ENCODE results near the gene PPAN. TPM values are rescaled to one million over a fixed set of nuclear protein-coding genes. Genes with fewer than 3 reads are reported as not detected.

Gene PPAN
- total and polyA plus RNA-seq, 4 donors, result 13.1 to 30.9 (median 24.5) TPM

GRCh38 chr19:10110076-10110971 is 4.2 kb downstream of the PPAN start:
- no peak overlapping the region for H3K4me3 ChIP-seq (ENCODE audit: low read length in 2 of 2)
- ATAC-seq (ENCODE audit: low FRiP score) (no peak), DNase-seq (peak in 1 of 2 donors; percentile 75)
- no peak overlapping the region for H3K27ac ChIP-seq (ENCODE audit: low read depth in 1 of 2, low read length in 2 of 2)
- H3K36me3 ChIP-seq (ENCODE audit: control insufficient read depth in 1 of 2, insufficient read depth in 2 of 2, low read length in 1 of 2), result peaks cover 0 to 8% of the 10 kb centered on the region in 2 donors
- no peaks in the 10 kb centered on the region for H3K27me3 ChIP-seq (ENCODE audit: control insufficient read depth in 1 of 2, insufficient read depth in 2 of 2, low read length in 1 of 2)
- WGBS, 2 donors, result 91 to 92% methylated on average over 41 to 44 of the region's 44 CpGs
- H3K9me3 ChIP-seq (ENCODE audit: control insufficient read depth, low read length), result no peaks in the 10 kb centered on the region
- intact Hi-C loops (cut with DNase I), result loop anchor here in 1 of 2 donors (10.0 kb wide), 1 partner anchor 176 kb away; the partner anchor contains the start of gene OLFM2
- no peaks in the 10 kb centered on the region for H3K4me1 ChIP-seq (ENCODE audit: control insufficient read depth in 1 of 2, insufficient read depth in 2 of 2, low read length in 2 of 2)

DNA sequence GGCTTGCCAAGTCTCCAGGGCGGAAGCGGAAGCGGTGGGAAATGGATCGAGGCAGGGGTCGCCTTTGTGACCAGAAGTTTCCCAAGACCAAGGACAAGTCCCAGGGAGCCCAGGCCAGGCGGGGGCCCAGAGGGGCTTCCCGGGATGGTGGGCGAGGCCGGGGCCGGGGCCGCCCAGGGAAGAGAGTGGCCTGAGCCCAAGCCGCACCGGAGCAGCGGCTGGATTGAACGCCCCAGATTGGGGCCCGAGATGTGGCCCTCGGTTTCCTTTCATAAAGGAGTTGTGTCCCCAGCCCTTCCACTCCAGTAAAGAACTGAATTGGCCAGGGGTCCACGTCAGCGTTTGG is 4.8 kb downstream of the PPAN start:
- Histone ChIP-seq H3K36me3 (ENCODE audit: control insufficient read depth in 1 of 2, insufficient read depth in 2 of 2, low read length in 1 of 2) (peaks cover 0 to 10% of the 10 kb centered on the region in 2 donors), H3K4me3 (ENCODE audit: low read length in 2 of 2) (no peak overlapping the region), H3K9me3 (ENCODE audit: control insufficient read depth, low read length) (no peaks in the 10 kb centered on the region), H3K4me1 (ENCODE audit: control insufficient read depth in 1 of 2, insufficient read depth in 2 of 2, low read length in 2 of 2) (no peaks in the 10 kb centered on the region), H3K27ac (ENCODE audit: low read depth in 1 of 2, low read length in 2 of 2) (no peak overlapping the region), H3K27me3 (ENCODE audit: control insufficient read depth in 1 of 2, insufficient read depth in 2 of 2, low read length in 1 of 2) (no peaks in the 10 kb centered on the region)
- WGBS, 2 donors, result 89 to 92% methylated on average over 18 to 19 of the region's 19 CpGs
- no peak for ATAC-seq (ENCODE audit: low FRiP score)
- DNase-seq, result no peak
- intact Hi-C loops (cut with DNase I), result loop anchor here in 1 of 2 donors (10.0 kb wide), 1 partner anchor 176 kb away; the partner anchor contains the start of gene OLFM2

DNA sequence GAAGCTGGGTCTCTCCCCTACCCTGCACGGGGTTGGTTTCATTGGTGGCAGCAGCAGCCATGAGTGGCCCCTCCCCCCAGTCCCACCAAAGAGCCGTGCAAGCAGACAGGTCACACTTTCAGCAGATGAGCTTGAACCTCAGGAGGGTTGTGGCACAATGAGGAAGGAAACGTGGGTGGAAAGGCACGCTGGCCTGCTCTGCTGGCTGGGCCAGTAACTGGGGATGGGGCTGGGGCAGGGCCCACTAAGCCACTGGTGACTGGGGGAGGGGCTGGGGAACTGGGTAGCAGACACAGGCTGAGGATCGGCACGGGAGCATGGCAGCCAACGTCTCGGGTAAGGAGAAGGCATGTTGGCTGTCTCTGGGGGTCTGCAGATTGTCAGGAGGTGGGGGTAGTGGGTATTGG is 5.2 kb downstream of the PPAN start, which contains the start of gene P2RY11:
TSS of gene P2RY11 (plus strand) at position 289 of the 407 bp plus-strand sequence. CDS start at position 318, 29 bp downstream.
- H3K9me3 ChIP-seq (ENCODE audit: control insufficient read depth, low read length), result no peaks in the 10 kb centered on the region
- DNase-seq, result peak in 1 of 2 donors; percentile 74
- H3K4me3 ChIP-seq (ENCODE audit: low read length in 2 of 2), result no peak within 1 kb of the TSS
- WGBS, 2 donors, result 64 to 68% methylated on average over 8 of the region's 8 CpGs
- H3K4me1 ChIP-seq (ENCODE audit: control insufficient read depth in 1 of 2, insufficient read depth in 2 of 2, low read length in 2 of 2), result no peaks in the 10 kb centered on the region
- no peaks in the 10 kb centered on the region for H3K27me3 ChIP-seq (ENCODE audit: control insufficient read depth in 1 of 2, insufficient read depth in 2 of 2, low read length in 1 of 2)
- no peak within 1 kb of the TSS for H3K27ac ChIP-seq (ENCODE audit: low read depth in 1 of 2, low read length in 2 of 2)
- H3K36me3 ChIP-seq (ENCODE audit: control insufficient read depth in 1 of 2, insufficient read depth in 2 of 2, low read length in 1 of 2), result peaks cover 0 to 10% of the 10 kb centered on the region in 2 donors
- intact Hi-C loops (cut with DNase I), result loop anchor here in 1 of 2 donors (10.0 kb wide), 1 partner anchor 177 kb away; the partner anchor contains the start of gene OLFM2
- ATAC-seq (ENCODE audit: low FRiP score), result no peak

DNA sequence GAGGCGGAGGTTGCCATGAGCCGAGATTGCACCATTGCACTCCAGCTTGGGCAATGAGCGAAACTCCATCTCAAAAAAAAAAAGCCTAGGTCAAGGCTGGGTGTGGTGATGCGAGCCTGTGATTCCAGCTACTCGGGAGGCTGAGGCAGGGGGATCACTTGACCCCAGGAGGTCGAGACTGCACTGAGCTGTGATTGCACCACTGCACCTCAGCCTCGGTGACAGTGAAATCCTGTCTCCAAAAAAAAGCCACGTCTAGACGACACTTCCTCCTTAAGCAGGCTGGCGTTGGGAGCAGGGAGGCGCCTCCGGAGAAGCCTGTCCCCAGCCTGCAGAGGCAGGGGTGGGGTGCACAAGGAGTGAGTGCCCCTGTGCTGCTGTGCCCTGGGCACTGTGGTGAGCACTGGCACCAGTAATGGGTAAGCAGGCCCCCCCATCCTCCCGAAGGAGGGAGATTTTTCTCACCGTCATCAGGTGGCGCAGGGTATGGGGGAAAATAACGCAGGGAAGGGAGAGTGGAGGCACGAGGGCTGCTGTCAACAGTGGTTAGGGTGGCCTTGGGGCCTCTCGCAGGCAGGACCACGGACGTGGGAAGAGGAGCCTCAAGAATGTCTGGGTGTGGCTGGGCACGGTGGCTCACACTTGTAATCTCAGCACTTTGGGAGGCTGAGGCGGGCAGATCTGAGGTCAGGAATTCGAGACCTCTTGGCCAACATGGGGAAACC is 6.0 kb downstream of the PPAN start:
- ATAC-seq (ENCODE audit: low FRiP score), result no peak
- H3K36me3 ChIP-seq (ENCODE audit: control insufficient read depth in 1 of 2, insufficient read depth in 2 of 2, low read length in 1 of 2), result peaks cover 0 to 10% of the 10 kb centered on the region in 2 donors
- H3K9me3 ChIP-seq (ENCODE audit: control insufficient read depth, low read length), result no peaks in the 10 kb centered on the region
- H3K4me3 ChIP-seq (ENCODE audit: low read length in 2 of 2), result no peak overlapping the region
- no peak for DNase-seq
- H3K27ac ChIP-seq (ENCODE audit: low read depth in 1 of 2, low read length in 2 of 2), result no peak overlapping the region
- no peaks in the 10 kb centered on the region for H3K27me3 ChIP-seq (ENCODE audit: control insufficient read depth in 1 of 2, insufficient read depth in 2 of 2, low read length in 1 of 2)
- H3K4me1 ChIP-seq (ENCODE audit: control insufficient read depth in 1 of 2, insufficient read depth in 2 of 2, low read length in 2 of 2), result no peaks in the 10 kb centered on the region
- WGBS, 2 donors, result 59 to 61% methylated on average over 22 to 23 of the region's 23 CpGs
- intact Hi-C loops (cut with DNase I), result loop anchor here in 1 of 2 donors (10.0 kb wide), 1 partner anchor 177 kb away; the partner anchor contains the start of gene OLFM2

DNA sequence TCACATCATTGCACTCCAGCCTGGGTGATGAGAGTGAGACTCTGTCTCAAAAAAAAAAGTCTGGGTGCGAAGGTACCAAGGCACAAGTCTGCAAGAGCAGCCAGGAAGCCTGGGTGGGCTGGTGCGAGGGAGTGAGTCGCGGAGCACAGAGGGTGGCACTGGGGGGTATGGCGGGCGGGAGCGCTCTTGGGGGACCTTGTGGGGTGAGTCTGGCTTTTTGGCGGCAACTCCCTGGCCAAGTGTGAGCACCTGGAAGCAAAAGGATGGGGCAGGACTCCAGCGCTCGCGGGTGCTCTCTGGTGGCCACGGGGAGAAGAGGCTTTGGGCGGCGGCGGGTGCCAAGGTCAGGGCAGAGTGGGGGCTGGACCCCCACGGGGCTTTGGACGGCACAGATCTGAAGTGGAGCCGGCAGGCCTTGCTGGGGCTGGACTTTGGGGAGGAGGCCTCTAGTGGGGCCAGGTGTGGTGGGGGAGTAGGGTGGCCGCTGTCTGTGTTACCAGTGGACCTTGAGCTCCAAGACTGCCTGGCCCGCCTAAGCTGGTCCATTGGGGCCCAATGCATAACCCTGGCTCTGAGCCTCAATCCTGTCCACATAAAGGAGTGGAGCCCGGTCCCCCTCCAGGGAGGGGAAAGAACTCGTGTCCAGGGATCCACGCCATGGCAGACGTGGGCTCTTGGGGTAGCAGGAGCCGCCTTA is 6.9 kb downstream of the PPAN start:
- no peaks in the 10 kb centered on the region for H3K9me3 ChIP-seq (ENCODE audit: control insufficient read depth, low read length)
- DNase-seq (peak; percentile 65 to 87), ATAC-seq (ENCODE audit: low FRiP score) (no peak)
- 20 to 23% methylated on average over 25 of the region's 25 CpGs for whole genome bisulfite sequencing, 2 donors
- no peaks in the 10 kb centered on the region for H3K27me3 ChIP-seq (ENCODE audit: control insufficient read depth in 1 of 2, insufficient read depth in 2 of 2, low read length in 1 of 2)
- H3K27ac ChIP-seq (ENCODE audit: low read depth in 1 of 2, low read length in 2 of 2), result no peak overlapping the region
- peaks cover 0 to 6% of the 10 kb centered on the region in 2 donors for H3K36me3 ChIP-seq (ENCODE audit: control insufficient read depth in 1 of 2, insufficient read depth in 2 of 2, low read length in 1 of 2)
- intact Hi-C loops (cut with DNase I), result loop anchor here in 1 of 2 donors (10.0 kb wide), 1 partner anchor 178 kb away; the partner anchor contains the start of gene OLFM2
- H3K4me3 ChIP-seq (ENCODE audit: low read length in 2 of 2), result no peak overlapping the region
- no peaks in the 10 kb centered on the region for H3K4me1 ChIP-seq (ENCODE audit: control insufficient read depth in 1 of 2, insufficient read depth in 2 of 2, low read length in 2 of 2)

- H3K27me3 ChIP-seq (ENCODE audit: control insufficient read depth in 1 of 2, insufficient read depth in 2 of 2, low read length in 1 of 2), result no peaks in the 10 kb centered on the region
- no peak overlapping the region for H3K4me3 ChIP-seq (ENCODE audit: low read length in 2 of 2)
- 63 to 64% methylated on average over 19 of the region's 19 CpGs for WGBS, 2 donors
- intact Hi-C loops (cut with DNase I), result loop anchor here in 1 of 2 donors (10.0 kb wide), 1 partner anchor 179 kb away; the partner anchor contains the start of gene OLFM2
- no peaks in the 10 kb centered on the region for H3K9me3 ChIP-seq (ENCODE audit: control insufficient read depth, low read length)
- peaks cover 0 to 6% of the 10 kb centered on the region in 2 donors for H3K36me3 ChIP-seq (ENCODE audit: control insufficient read depth in 1 of 2, insufficient read depth in 2 of 2, low read length in 1 of 2)
- DNase-seq, result peak in 1 of 2 donors; percentile 73
- no peak for ATAC-seq (ENCODE audit: low FRiP score)
- no peaks in the 10 kb centered on the region for H3K4me1 ChIP-seq (ENCODE audit: control insufficient read depth in 1 of 2, insufficient read depth in 2 of 2, low read length in 2 of 2)
- H3K27ac ChIP-seq (ENCODE audit: low read depth in 1 of 2, low read length in 2 of 2), result no peak overlapping the region
Observed at GRCh38 chr19:10113592-10113963, 7.4 kb downstream of the PPAN start.

- Histone ChIP-seq H3K4me1 (ENCODE audit: control insufficient read depth in 1 of 2, insufficient read depth in 2 of 2, low read length in 2 of 2) (no peaks in the 10 kb centered on the region), H3K4me3 (ENCODE audit: low read length in 2 of 2) (no peak overlapping the region), H3K36me3 (ENCODE audit: control insufficient read depth in 1 of 2, insufficient read depth in 2 of 2, low read length in 1 of 2) (peaks cover 0 to 6% of the 10 kb centered on the region in 2 donors), H3K9me3 (ENCODE audit: control insufficient read depth, low read length) (no peaks in the 10 kb centered on the region), H3K27me3 (ENCODE audit: control insufficient read depth in 1 of 2, insufficient read depth in 2 of 2, low read length in 1 of 2) (no peaks in the 10 kb centered on the region), H3K27ac (ENCODE audit: low read depth in 1 of 2, low read length in 2 of 2) (no peak overlapping the region)
- WGBS, 2 donors, result 85 to 87% methylated on average over 43 of the region's 43 CpGs
- intact Hi-C loops (cut with DNase I), result loop anchor here in 1 of 2 donors (10.0 kb wide), 1 partner anchor 179 kb away; the partner anchor contains the start of gene OLFM2
- ATAC-seq (ENCODE audit: low FRiP score), result no peak
- no peak for DNase-seq
Observed at GRCh38 chr19:10113964-10114650, 7.9 kb downstream of the PPAN start.

All from aorta (tissue), 5 donors.